B cell (primary cell): Measurements from ENCODE around the gene GALNT10. TPM values are rescaled to one million over a fixed set of nuclear protein-coding genes. Genes with fewer than 3 reads are reported as not detected.

Experiments used
- ATAC-seq: fragments of 200-7000 bp; cut with Tn5 transposase; one replicate; pipeline ENCODE4 v1.10.0; 2021; ENCODE audit warnings: low read depth, mild to moderate bottlenecking, moderate number of reproducible peaks, moderate library complexity
- CTCF ChIA-PET: fragments of 350-600 bp; sonication (Branson Sonifier 250); formaldehyde crosslinking; loops from one replicate; lab custom pipeline; 2021; ENCODE audit warnings: antibody characterized with exemption, inconsistent platforms; lab: Charles Lee
- POLR2A ChIA-PET: fragments of 350-600 bp; sonication (Branson Sonifier 250); formaldehyde crosslinking; loops from one replicate; lab custom pipeline; 2021; ENCODE audit warnings: antibody characterized with exemption; lab: Charles Lee
- DNase-seq: peaks from one replicate; pipeline ENCODE4 v3.0.0; 2013
- H2AFZ ChIP-seq: 2 replicates; pipeline ENCODE4 v1.6.1; 2012; ENCODE audit warnings: mild to moderate bottlenecking, low read depth, low read length; ENCODE audit not compliant: insufficient read depth, poor library complexity, severe bottlenecking
- H3K27ac ChIP-seq, 2 donors: 1 replicate in 1 of 2; 2 replicates in 1 of 2; pipeline ENCODE4 v1.5.1; 2012 to 2013; ENCODE audit warnings: low read length in 2 of 2, mild to moderate bottlenecking in 2 of 2, moderate library complexity in 1 of 2
- H3K27me3 ChIP-seq, 4 experiments: fragments of 200-600 bp in 1 of 4; sonication (generic) in 1 of 4; replicated peaks in 1 of 4; 1 replicate in 2 of 4; 2 replicates in 2 of 4; pipeline versions ENCODE4 v1.6.1 to v1.7.0; 2013 to 2016; ENCODE audit warnings: low read length in 3 of 4, mild to moderate bottlenecking in 2 of 4, mixed read lengths in 1 of 4, moderate library complexity in 1 of 4; ENCODE audit not compliant: insufficient read depth in 4 of 4, control insufficient read depth in 3 of 4; ENCODE audit errors: control extremely low read depth in 1 of 4
- H3K36me3 ChIP-seq, 2 experiments: replicated peaks in 1 of 2; 1 replicate in 1 of 2; 2 replicates in 1 of 2; pipeline versions ENCODE4 v1.6.1 to v1.7.1; 2013; ENCODE audit warnings: low read length in 1 of 2; ENCODE audit not compliant: insufficient read depth in 2 of 2, control insufficient read depth in 1 of 2; ENCODE audit errors: control extremely low read depth in 1 of 2, extremely low read depth in 1 of 2
- H3K4me1 ChIP-seq, 2 donors: fragments of 200-600 bp in 1 of 2; sonication (generic) in 1 of 2; 1 replicate in 1 of 2; 2 replicates in 1 of 2; pipeline versions ENCODE4 v1.5.1 to v1.6.1; 2013 to 2017; ENCODE audit warnings: low read length in 2 of 2; ENCODE audit not compliant: control insufficient read depth in 2 of 2, insufficient read depth in 2 of 2
- H3K4me2 ChIP-seq: replicated peaks from 2 replicates; pipeline ENCODE3; 2012; ENCODE audit warnings: mild to moderate bottlenecking, low read depth, low read length; ENCODE audit not compliant: poor library complexity, severe bottlenecking
- H3K4me3 ChIP-seq, 5 experiments: fragments of 200-600 bp in 1 of 5; sonication (generic) in 1 of 5; 1 replicate in 3 of 5; 2 replicates in 2 of 5; pipeline versions ENCODE4 v1.5.1 to v1.7.0; 2011 to 2016; ENCODE audit warnings: low read length in 4 of 5, mild to moderate bottlenecking in 4 of 5, low read depth in 2 of 5, control low read depth in 1 of 5, moderate library complexity in 1 of 5; ENCODE audit not compliant: insufficient read depth in 1 of 5; ENCODE audit errors: control extremely low read depth in 1 of 5, extremely low read depth in 1 of 5
- H3K79me2 ChIP-seq: fragments of 200-600 bp; sonication (generic); one replicate; pipeline ENCODE4 v1.6.0; 2016; ENCODE audit warnings: low read length; ENCODE audit not compliant: control insufficient read depth, insufficient read depth
- H3K9ac ChIP-seq: fragments of 200-600 bp; sonication (generic); 2 replicates; pipeline ENCODE4 v1.6.1; 2017; ENCODE audit warnings: mild to moderate bottlenecking, low read length, moderate library complexity
- H3K9me3 ChIP-seq, 3 donors: one replicate each; pipeline versions ENCODE4 v1.6.1 to v1.7.1; 2013; ENCODE audit warnings: low read length in 2 of 3; ENCODE audit not compliant: control insufficient read depth in 2 of 3, insufficient read depth in 1 of 3; ENCODE audit errors: control extremely low read depth in 1 of 3
- H4K20me1 ChIP-seq: 2 replicates; pipeline ENCODE4 v1.6.0; 2012; ENCODE audit warnings: mild to moderate bottlenecking, low read length; ENCODE audit not compliant: insufficient read depth, control insufficient read depth, poor library complexity, severe bottlenecking
- H3K27ac Mint-ChIP-seq: one replicate; pipeline ENCODE4 v1.8.0; 2021; ENCODE audit warnings: mixed read lengths
- H3K27me3 Mint-ChIP-seq: one replicate; pipeline ENCODE4 v1.8.0; 2021; ENCODE audit warnings: mixed read lengths
- H3K4me1 Mint-ChIP-seq: one replicate; pipeline ENCODE4 v1.8.0; 2021; ENCODE audit warnings: mixed read lengths
- H3K4me3 Mint-ChIP-seq: one replicate; pipeline ENCODE4 v1.8.0; 2021; ENCODE audit warnings: mixed read lengths
- H3K9me3 Mint-ChIP-seq: one replicate; pipeline ENCODE4 v1.8.0; 2022; ENCODE audit warnings: mixed read lengths; ENCODE audit not compliant: insufficient read depth
- EZH2 ChIP-seq: IDR thresholded peaks from 2 replicates; pipeline ENCODE4 v1.6.1; 2012; ENCODE audit warnings: borderline replicate concordance, low read depth, mild to moderate bottlenecking, moderate library complexity, low read length; ENCODE audit not compliant: insufficient read depth, poor library complexity, severe bottlenecking
- WGBS: methylation state at CpG from one replicate; pipeline ENCODE4 v1.1.5; 2013; ENCODE audit warnings: missing lambda C conversion rate; ENCODE audit not compliant: insufficient coverage; 5-methylcytosine and 5-hydroxymethylcytosine counted together
- intact Hi-C: fragments of 100-400 bp; cut with micrococcal nuclease; formaldehyde crosslinking; loops from one replicate; pipeline ENCODE4 v1.10.0; 2022
- polyA plus RNA-seq: library from polyadenylated mRNA; depleted of rRNA; stranded (reverse); fragments of >200 nt; gene quantifications from 2 replicates; pipeline ENCODE4 v1.2.3, GENCODE V29; 2012
- total RNA-seq, 2 donors: library from RNA; stranded (reverse); fragments of 120-200 nt in 1 of 2; gene quantifications; 1 replicate in 1 of 2; 2 replicates in 1 of 2; pipeline versions ENCODE4 v1.2.3 to v1.2.4, GENCODE V29; 2013 to 2022
- TF ChIP-seq, protein P1 (sequence below): fragments of 200-600 bp; IDR thresholded peaks from one replicate; pipeline ENCODE4 v1.8.0; 2022; ENCODE audit warnings: antibody characterized with exemption, mild to moderate bottlenecking

The GALNT10 gene
- total and polyA plus RNA-seq, 2 donors (not counting 1 experiment from before 2014, with no cell fraction given): 27.7 to 42.8 TPM

DNA sequence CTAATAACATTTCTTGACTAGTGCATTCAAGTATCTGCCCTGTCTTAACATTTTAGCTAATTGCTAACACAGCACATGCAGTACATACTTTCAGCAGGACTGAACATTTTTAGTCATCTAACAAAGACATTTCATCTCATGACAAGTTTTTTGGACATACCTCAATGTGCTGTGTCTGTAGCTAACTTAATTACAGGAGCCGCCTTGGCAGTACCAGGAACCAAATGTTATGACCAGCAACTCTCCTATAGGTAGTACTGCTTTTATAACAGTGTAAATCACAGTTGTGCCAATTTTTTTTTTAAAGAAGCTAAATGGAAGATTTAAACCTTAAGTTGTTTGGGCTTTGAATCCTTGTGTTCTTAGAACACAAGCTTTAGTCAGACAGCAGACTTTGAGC lies 155.9 kb downstream of the GALNT10 start:
- WGBS: no CpG with 5 or more reads among the region's 1 CpG
- intact Hi-C loops: no loop called here
- Histone ChIP-seq H2AFZ (no peak overlapping the region), H3K9me3 (no peaks in the 10 kb centered on the region), H3K4me2 (no peak overlapping the region), H3K4me1 (no peaks in the 10 kb centered on the region), H3K9ac (no peak overlapping the region), H3K27ac (no peak overlapping the region), H3K27me3 (no peaks in the 10 kb centered on the region), H3K79me2 (peaks cover 5% of the 10 kb centered on the region), H4K20me1 (no peaks in the 10 kb centered on the region), H3K36me3 (peaks cover 3 to 13% of the 10 kb centered on the region in 2 experiments), H3K4me3 (no peak overlapping the region)
- H3K27me3 Mint-ChIP-seq: no peaks in the 10 kb centered on the region
- H3K4me3 Mint-ChIP-seq: no peak overlapping the region
- DNase-seq (no peak), ATAC-seq (no peak)
- H3K4me1 Mint-ChIP-seq: peaks cover 7% of the 10 kb centered on the region
- POLR2A ChIA-PET: no interaction called here
- no peak for TF ChIP-seq EZH2
- TF ChIP-seq, protein P1, sequence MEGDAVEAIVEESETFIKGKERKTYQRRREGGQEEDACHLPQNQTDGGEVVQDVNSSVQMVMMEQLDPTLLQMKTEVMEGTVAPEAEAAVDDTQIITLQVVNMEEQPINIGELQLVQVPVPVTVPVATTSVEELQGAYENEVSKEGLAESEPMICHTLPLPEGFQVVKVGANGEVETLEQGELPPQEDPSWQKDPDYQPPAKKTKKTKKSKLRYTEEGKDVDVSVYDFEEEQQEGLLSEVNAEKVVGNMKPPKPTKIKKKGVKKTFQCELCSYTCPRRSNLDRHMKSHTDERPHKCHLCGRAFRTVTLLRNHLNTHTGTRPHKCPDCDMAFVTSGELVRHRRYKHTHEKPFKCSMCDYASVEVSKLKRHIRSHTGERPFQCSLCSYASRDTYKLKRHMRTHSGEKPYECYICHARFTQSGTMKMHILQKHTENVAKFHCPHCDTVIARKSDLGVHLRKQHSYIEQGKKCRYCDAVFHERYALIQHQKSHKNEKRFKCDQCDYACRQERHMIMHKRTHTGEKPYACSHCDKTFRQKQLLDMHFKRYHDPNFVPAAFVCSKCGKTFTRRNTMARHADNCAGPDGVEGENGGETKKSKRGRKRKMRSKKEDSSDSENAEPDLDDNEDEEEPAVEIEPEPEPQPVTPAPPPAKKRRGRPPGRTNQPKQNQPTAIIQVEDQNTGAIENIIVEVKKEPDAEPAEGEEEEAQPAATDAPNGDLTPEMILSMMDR: no peak
- no peaks in the 10 kb centered on the region for H3K9me3 Mint-ChIP-seq
- H3K27ac Mint-ChIP-seq: no peak overlapping the region
- CTCF ChIA-PET: interaction anchor here (0.5 to 0.8 kb wide), 2 partner anchors 13 to 59 kb away, joined by 3 read pairs; no protein-coding TSS in a partner anchor

DNA sequence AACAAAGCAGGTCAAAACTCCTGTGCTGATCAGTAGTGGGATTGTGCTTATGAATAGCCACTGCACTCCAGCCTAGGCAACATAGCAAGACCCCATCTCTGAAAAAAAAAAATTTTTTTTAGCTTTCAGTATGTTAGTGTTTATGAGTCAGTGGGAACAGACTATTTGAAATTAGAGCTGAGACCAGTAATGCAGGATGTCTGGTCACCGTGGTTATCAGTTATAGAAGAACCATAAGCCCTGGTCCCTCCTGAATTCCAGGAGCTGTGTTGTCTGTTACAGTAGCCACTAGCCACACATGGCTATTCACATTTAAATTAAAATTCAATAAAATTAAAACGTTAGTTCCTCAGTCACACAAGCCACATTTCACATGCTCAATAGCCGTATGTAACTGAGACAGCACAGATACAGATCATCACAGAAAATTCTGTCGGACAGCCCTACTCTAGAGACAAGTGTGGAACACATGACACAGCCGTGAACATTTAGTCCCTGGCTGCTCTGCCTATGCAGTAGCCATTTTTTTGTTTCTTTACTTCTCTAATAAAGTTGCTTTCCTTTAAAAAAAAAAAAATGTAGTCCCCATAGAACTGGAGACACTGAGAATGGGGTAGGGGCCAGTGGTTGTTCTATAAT lies 159.2 kb downstream of the GALNT10 start:
- ATAC-seq (no peak), DNase-seq (no peak)
- Histone ChIP-seq H3K4me2 (no peak overlapping the region), H3K36me3 (peaks cover 1 to 18% of the 10 kb centered on the region in 2 experiments), H3K79me2 (peaks cover 5% of the 10 kb centered on the region), H2AFZ (no peak overlapping the region), H4K20me1 (peaks cover 7% of the 10 kb centered on the region), H3K4me1 (no peaks in the 10 kb centered on the region), H3K4me3 (no peak overlapping the region), H3K27me3 (no peaks in the 10 kb centered on the region), H3K9me3 (no peaks in the 10 kb centered on the region), H3K27ac (no peak overlapping the region), H3K9ac (no peak overlapping the region)
- TF ChIP-seq, protein P1: no peak
- no peak for TF ChIP-seq EZH2
- Mint-ChIP-seq H3K4me3 (no peak overlapping the region), H3K4me1 (peaks cover 7% of the 10 kb centered on the region), H3K27me3 (no peaks in the 10 kb centered on the region), H3K9me3 (no peaks in the 10 kb centered on the region), H3K27ac (no peak overlapping the region)
- POLR2A ChIA-PET: no interaction called here
- WGBS: 95% methylated on average over 5 of the region's 5 CpGs
- CTCF ChIA-PET: no interaction called here
- intact Hi-C loops: no loop called here
